Measurements from ENCODE around the gene CCDC78.

CCDC78 gene

DNA sequence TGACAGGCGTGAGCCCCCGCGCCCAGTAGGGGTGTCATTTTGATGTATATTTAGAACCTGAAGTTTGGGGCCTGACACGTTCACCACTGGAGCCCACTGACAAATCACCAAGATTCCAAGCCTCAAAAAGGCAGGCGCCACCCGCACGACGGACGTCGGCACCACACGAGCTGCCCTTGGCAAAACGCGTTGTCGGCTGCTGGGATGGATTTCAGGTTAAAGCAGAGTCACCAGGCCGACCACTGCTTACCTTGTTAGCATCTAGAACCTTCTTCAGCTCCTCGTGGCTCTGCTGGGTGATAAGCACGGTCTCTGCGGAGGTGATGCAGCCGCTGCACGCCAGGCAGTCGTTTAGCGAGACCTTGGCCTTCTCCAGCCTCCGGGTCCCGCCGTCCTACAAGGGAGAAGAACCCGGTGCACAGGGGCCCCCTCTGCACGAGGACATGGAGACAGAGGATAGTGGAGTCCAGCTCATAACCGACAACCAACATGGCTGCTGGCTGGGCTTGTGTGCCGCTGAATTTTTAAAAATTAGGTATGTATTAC lies 10.8 kb upstream of the CCDC78 start:
- no peak for DNase-seq (ENCODE audit: low spot score)

DNA sequence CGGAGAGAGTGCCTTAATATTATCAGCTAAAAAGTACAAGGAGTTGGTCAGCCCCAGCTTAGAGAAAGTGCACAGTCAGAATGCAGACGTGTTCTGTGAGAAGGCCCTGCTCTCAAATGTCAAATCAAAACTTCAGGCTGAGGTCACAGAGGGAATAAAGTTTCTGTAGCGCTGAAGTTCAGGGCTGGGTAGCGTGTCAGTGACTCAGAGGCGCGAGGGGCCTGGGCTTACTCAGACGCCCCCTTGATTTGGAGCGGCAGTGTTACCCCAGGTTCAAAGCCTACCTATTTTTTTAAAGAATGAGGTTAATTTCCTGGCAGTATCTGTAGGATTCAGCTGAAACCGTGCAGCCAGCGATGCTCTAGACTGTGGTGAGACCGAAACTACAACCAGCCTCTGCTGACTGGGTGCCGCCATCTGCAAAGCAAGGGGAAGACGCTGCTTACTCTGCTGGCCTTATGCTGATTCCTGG lies 9.8 kb upstream of the CCDC78 start:
- no peak for DNase-seq (ENCODE audit: low spot score)

DNA sequence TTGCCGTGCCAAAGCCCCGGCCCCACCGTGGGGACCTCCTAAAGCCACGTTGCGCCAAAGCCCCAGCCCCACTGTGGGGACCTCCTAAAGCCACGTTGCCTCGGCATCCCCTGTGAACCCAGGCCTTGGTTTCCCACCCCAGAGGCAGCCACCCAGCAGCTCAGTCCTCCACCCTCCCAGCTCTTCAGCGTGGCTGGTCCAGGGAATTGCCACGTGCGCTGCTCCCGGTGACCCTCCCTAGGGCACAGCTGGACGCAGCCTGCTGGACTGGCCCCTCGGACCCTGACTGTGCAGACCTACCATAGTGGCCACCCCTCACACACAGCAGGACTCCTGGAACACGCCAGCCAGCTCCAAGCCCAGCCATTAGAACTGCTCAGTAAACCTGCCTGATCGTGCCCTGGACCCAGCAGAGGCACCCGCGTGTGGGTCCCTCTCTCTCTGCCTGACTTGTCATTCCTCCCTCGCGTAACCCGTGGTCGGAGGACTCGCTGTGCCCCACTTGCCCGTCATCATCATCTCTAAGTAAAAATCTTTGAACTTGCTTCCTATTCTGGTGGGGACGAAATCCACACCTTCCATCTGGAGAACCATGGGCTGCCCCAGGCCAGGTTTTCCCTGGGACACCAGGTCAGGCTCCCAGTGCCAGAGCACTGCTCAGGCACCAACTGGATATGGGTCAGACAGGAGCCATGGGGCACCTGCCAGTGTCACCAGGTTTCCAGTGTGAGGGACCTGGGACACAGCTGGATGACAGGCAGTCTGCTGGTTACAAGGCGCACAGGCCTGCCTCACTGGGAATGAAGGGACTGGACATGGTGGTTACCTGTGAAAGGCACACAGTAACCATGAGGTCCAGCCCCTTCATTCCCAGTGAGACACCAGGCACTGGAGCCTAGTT lies 9.0 kb upstream of the CCDC78 start:
- no peak for DNase-seq (ENCODE audit: low spot score)

DNA sequence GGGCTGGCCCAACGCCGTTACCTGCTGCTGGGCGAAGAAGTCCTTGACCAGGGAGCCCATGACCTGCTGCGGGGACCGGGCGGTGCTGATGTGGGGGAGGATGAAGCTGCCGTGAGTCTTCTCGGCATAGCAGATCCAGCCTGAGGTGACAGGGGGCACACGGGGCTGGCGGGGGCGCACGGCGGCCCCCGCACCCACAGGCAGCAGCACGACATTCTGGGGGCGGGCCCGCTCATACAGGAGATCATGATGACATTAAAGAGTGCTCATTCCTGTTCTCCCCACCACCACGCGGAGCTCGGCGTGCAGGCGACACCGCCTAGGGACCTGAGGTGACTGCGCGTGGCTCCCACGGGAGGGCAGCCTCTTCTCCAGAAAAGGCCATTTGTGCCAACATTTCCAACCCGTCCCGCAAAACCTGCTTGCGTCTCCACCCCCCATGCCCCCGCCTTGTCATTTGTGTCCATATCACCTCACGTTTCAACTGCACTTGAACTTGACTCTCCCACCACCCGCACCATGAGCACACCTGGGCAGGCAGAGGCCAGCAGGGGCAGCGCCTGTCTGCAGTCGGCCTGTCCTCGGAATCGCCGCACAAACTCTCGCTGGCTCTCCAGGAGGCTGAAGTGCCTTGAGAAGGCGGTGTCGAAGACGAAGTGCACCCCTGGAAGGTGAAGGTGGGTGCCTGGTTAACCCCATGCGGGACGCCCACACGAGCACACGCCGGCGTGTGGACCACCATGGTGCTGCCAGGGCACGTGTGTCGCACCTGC lies 8.2 kb upstream of the CCDC78 start:
- no peak for DNase-seq (ENCODE audit: low spot score)

DNA sequence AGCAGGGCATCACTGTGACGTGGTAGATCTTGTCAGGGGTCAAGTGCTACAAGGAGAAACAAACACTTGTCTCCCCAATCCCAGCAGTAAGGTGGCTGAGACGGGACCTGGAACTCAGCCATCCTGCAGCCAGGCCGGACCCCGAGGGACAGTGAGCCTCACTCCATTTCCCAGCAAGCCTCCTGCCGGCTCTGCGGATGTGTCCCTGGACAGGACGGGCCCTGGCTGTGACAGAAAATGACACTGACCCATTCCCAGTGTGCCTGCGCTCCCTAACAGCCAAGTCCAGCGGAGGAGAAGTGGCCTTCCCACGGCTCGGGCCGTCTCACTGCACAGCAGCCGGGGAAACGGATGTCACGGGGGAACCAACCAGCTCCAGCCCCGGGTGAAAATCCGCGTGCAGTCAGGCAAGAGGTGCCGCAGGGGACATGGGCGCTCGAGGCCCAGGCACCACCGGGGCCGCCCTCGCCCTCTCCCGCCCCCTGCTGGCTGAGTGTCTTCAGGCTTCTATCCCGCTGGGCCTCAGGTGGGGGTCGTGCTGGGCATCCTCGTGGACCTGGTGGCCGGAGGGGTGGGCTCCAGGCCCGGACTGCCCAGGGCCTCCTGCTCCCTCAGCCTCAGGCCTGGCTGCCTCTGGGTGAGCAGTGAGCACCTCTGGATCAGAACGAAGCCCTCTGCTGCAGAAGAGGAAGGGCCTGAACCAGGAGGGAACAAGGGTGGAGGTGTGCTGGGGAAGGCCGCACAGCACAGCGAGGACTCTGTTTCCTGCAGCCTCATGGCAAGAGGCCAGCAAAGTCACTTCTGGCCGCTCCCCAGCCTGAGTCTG lies 7.4 kb upstream of the CCDC78 start:
- DNase-seq (ENCODE audit: low spot score) = no peak

DNA sequence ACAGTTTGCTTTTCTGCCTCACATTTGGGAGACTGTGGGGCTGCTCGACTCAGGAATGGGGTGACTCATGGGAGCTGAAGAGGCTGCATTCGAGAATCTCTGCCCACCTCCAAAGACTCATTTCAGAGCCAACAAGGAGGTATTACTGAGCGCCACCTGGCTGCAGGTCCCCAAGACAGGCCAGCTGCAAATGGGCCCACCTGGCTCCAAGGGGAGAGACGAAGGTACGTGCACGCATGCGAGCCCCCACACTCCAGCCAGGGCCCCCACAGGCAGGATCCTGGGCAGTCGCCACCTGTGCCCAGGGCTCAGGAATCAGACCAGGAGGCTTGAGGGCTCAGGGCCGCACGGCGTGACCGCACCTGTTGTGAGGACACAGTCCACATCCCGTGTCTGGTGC lies 6.7 kb upstream of the CCDC78 start:
- DNase-seq (ENCODE audit: low spot score) = no peak

DNA sequence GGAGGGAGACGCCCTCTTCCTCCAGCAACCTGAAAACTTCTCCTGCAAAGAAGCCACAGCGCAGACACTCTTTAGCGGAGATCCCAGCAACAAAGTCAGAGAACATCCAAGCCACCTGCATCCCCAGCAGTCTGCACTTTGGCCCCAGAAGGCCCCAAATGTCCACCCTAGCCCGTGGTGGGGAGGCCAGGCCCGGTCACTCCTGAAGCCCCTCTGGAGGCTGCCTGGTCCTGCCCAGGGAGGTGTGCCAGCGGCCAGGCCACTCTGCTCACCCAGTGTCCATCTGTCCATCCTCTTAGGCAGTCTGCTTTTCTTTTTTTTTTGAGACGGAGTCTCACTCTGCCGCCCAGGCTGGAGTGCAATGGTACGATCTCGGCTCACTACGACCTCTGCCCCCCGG lies 6.1 kb upstream of the CCDC78 start:
- no peak for DNase-seq (ENCODE audit: low spot score)

DNA sequence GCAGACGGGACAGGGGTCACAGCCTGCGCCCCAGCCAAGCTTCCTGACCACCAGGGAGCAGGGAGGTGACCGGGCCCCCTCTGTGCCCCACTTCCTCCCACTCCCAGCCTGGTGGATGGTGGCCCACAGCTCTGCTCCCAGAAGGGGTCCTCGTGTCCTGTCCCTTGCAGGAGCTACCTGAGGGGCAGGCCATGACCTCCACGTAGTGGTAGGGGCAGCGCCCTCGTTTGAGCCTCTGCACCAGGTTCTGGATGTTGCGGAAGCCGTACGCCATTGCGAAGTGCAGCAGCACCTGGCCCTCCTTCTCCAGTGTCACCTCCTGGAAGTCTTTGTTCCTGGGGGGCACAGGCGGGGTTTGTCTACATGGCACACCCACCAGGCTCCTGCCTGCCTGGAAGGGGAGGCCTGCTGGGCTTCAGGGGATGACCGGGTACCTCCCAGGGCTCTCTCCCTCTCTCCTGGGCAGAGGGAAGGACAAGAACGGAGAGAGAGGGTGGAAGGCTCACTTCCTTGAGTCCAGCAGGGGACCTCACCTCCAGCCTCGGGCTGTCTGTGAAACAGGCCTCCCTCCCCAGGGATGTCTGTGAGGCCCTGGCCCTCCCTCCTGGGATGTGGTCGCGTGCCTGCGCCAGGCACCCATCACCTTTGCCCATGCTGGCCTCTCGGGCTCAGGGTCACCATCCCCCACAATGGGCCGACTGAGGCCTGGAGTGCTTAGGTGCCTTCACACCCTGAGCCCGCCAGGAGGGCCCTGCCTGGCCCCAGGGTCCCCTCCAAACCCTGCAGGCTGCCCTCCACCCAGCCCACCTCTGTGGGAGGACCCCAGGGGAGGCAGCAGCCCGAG lies 4.6 kb upstream of the CCDC78 start:
- no peak for DNase-seq (ENCODE audit: low spot score)

DNA sequence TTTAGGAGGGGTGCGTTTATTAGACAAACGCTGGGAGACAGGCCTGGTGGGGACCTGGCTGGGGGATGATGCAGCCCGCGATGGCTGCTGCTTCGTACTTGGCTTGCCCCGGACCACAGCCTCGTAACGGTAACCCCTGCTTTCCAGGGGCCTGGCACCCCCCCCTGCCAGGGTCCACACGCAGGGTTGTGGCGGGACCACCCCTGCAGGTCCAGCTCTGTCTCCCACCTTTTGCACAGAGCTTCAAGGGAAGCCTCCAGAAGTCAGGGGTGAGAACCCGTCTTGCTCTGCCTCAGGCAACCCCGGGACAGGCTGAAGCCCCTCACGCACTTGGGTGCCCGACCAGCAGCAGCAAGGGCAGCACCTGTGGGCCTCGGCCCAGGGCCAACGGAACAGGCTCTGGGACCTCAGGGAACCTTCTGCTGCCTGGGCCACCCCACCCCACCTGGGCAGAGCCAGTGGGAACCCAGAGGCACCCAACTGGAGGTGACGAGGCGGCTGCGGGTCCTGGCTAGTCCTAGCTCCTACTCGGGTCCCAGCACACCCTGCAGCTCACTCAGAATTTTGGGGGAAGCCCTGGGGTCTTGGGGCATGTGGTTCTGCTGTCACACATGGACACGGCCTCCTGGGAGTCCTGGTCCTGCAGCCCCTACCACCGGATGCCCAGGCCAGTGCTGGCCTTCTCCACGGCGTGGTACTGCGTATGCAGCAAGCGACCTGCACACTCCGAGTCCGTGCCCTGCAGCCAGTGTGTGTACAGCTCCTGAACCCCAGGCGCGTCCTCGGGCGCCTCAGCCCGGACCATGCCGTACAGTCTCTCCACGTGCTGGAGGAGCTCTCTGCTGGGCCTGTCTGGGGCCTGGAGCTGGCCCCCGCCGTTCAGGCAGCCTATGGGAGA lies 3.8 kb upstream of the CCDC78 start:
- DNase-seq (ENCODE audit: low spot score) = no peak

DNA sequence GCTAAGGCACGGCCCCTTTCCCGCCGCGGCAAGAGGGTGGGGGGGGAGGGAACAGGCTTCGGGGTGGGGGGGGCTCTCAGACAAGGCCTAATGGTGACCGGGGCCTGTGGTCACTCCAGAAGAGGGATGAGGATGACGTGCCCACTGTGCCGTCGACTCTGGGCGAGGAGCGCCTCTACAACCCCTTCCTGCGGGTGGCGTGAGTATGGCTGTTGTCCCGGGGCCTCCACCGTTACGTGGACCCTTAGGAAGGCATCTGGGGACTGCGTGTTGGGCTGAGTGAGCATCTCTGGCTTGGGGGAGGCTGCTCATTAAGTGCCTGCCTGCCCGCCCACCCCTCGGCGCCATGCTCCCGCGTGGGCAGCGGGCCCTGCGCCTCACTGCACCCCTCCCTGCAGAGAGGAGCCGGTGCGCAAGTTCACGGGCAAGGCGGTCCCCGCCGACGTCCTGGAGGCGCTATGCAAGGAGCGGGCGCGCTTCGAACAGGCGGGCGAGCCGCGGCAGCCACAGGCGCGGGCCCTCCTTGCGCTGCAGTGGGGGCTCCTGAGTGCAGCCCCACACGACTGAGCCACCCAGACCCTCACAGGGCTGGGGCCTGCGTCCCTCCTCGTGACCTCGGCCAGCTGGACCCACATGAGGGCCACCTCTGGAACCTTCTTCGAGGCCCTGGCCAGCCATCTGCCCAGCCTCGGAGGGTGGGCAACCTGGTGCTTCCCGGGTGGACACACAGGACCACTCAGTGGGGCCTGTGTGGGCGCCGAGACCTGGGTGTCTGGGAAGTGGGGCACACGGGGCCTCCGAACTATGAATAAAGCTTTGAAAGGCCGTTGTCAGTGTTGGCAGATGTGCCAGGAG lies 2.9 kb upstream of the CCDC78 start:
- no peak for DNase-seq (ENCODE audit: low spot score)

DNA sequence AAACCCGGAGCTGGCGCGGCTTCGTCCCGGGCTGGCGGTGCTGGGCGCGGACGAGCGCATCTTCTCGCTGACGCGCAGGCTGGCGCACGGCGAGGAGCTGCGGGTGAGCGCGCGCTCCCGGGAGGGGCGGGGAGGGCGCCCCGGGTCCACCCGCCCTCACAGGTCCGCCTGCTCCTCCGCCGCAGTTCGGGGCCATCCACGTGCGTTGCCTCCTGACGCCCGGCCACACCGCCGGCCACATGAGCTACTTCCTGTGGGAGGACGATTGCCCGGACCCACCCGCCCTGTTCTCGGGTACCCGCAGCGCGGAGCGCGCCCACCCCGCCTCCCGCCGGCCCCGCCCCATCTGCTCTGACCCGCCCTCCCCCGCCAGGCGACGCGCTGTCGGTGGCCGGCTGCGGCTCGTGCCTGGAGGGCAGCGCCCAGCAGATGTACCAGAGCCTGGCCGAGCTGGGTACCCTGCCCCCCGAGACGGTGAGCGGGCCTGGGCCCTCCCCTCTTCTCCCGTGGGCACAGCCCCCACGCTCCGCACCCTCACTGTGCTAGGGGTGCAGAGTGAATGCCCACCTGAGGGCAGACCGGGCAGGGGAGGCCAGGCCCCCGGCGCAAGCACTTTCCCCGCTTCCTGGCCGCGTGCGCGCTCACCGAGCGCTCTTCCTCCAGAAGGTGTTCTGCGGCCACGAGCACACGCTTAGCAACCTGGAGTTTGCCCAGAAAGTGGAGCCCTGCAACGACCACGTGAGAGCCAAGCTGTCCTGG lies 2.1 kb upstream of the CCDC78 start:
- peak; percentile 91 for DNase-seq (ENCODE audit: low spot score)

DNA sequence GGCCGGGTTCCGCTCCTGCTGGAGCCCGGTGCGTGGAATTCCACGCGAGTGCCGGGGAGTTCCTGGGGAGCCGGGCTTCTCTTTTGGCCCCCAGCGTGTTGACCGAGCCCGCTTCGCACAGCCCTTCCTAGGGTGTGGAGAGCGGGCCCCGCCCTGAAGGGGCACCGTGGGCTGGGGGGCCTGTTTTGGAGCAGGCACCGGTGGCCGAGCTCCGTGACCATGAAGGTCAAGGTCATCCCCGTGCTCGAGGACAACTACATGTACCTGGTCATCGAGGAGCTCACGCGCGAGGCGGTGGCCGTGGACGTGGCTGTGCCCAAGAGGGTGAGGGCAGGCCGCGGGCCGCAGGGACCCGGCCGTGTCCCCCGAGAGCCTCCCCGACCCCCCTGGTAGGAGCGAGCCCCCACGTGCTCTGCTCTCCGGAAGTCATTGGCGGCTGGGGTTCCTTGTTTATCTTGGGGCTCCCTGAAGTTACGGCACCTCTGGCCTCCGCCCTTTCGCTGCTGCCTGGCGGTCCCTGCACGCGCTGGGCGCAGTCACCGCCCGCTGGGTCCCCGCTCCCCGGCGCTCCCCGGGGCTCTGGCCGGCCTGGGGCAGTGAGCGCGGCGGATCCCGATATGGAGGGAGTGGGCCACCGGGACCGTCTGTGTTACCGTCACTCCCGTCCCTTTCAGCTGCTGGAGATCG lies 1.2 kb upstream of the CCDC78 start:
- no peak for DNase-seq (ENCODE audit: low spot score)

DNA sequence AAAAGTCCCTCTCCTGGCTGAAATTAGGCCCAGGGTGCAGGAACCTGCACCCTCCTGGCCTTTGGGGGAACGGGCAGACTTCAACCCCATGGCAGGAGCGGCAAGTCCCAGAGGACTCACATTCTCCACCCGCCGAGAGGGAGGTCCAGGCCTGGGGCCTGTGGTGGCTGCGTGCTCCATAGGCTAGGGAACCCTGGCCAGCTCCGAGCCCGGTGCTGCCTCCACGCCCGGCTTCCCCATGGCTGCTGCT lies 130 bp downstream of the CCDC78 start:
- no peak for DNase-seq (ENCODE audit: low spot score)

DNA sequence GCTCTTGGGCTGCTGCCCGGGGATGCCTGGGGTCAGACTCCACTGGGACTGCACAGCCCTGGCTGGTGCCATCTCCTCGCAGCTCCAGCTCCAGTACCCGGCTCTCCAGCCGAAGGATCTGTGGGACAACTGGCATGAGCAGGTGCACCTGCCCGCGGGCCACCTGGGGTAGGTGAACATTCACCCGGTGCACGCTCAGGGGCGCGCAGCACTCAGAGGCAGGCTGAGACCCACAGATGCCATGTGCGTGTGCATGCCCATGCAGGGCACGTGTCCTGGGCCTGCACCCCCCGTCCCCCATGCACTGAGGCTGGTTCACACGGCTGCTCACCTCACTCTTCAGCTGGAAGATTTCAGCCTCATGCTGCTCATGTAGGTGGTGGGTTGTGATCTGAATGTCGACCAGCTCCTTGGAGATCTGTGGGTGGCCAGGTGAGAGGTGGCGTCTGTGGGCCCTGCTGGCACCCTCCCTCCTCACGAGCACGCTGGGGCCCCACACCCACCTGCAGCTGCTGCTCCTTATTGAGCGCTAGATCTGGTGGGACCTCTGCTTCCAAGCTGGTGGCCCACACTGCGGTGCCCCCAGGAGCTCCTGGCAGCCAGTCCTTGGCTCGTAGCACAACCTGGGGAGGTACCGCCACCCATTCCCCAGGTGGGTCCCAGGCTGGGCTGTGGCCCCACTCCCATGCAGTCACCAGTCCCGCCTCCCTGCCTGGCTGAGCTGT lies 618 bp downstream of the CCDC78 start:
- no peak for DNase-seq (ENCODE audit: low spot score)

DNA sequence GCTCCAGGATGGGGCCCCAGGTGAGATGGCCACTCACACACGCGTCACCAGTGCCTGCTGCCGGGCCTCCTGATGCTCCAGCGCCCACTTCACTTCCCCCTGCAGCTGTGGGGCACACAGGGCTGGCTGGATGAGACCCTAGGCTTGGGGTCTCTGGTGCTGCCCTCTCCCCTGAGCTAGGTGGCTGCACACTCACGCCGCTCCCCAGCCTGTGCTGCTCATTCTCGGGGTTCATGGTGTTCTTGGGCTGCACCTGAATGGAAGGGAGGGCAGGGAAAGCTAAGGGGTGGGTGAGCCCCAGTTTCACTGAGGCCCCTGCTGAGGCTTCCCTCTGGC lies 1.2 kb downstream of the CCDC78 start:
- DNase-seq (ENCODE audit: low spot score) = no peak

DNA sequence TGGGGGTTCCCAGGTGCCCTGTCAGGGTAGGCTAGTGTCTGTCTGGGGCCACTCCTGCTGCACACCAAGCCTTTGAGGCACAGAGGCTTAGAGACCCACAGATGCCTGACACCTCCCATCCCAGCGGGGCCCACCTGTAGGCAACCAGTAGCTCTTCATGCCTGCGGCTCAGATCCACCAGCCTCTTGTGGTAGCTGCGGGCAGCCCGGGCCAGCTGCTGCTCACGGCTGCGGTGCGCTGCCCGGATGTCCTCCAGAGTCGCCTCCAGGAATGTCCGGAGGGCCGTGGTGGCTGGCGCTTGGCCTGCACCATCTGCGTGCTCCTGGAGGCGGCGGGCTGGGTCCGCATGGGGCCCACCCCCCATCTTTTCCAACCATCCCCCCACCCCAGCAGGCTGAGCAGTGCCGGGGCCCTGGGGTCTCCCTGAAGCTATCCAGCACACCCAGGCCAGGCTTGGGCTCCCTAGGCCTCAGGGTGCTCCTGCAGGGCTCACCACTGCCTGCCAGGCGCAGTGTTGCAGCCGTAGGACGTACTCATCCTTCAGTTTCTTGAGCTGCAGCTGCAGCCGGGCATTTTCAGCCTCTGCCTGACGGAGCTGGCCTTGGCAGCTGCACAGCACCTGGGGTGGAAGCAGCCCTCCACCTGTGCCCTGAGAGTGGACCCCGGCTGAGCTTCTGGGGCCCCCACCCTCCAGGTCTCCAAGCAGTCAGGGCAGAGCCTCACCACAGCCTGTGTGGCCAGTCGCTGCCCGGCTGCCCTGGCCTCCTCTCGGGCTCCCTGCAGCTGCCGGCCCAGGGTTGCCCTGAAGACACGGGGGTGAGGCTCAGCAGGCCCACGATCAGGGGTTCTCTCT lies 1.8 kb downstream of the CCDC78 start:
- DNase-seq (ENCODE audit: low spot score) = no peak

DNA sequence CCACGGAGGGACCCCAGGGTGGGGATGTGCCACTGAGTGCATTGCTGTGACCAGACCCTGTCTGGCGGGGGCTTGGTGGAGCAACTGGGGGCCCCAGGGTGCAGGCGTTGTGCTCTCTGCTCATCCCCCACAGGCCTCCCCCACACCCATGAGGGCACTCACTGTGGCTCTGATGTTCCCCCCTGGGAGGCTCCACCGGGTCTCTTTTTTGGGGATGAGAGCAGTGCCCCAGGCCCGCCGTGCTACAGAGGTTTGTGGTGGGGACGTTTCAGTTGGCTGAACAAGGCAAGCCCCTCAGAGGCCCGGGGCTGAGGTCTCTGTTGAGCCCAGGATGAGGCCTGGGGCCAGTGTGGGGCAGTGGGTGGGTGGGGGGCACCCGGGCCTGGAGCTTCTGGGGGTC lies 2.5 kb downstream of the CCDC78 start:
- no peak for DNase-seq (ENCODE audit: low spot score)
